Measurements from ENCODE around the gene AXL.

AXL gene

GRCh38 chr19:41204338-41204737 lies 14.7 kb upstream of the AXL start:
- TF ChIP-seq CTCF (IDR thresholded peaks at IDR 0.05), result peak; percentile 61

GRCh38 chr19:41205995-41206394 lies 13.0 kb upstream of the AXL start:
- no peak for TF ChIP-seq CTCF (IDR thresholded peaks at IDR 0.05)

- no peak for TF ChIP-seq CTCF (IDR thresholded peaks at IDR 0.05)
Measured at GRCh38 chr19:41206456-41206855, 12.6 kb upstream of the AXL start.

GRCh38 chr19:41206926-41207750 lies 11.9 kb upstream of the AXL start:
- TF ChIP-seq CTCF (IDR thresholded peaks at IDR 0.05), result no peak

- no peak for TF ChIP-seq CTCF (IDR thresholded peaks at IDR 0.05)
Measured at GRCh38 chr19:41214161-41214560, 4.9 kb upstream of the AXL start.

GRCh38 chr19:41217741-41218140 lies 1.3 kb upstream of the AXL start:
- no peak for TF ChIP-seq CTCF (IDR thresholded peaks at IDR 0.05)

- no peak for TF ChIP-seq CTCF (IDR thresholded peaks at IDR 0.05)
Measured at GRCh38 chr19:41218249-41218614, 791 bp upstream of the AXL start.

All from LNCAP (cell line).